Peyer's patch (tissue), 4 donors: Measurements from ENCODE around the gene BMPER.

Experiments used
- CTCF ChIP-seq, 6 experiments: fragments of 450-650 bp in 4 of 6; fragments of 200-600 bp in 2 of 6; sonication (generic) in 1 of 6; IDR thresholded peaks; one replicate each; pipeline ENCODE4 v1.5.1; 2017 to 2019; ENCODE audit warnings: antibody characterized with exemption in 6 of 6, mild to moderate bottlenecking in 3 of 6, moderate library complexity in 1 of 6
- POLR2A ChIP-seq, 2 donors: fragments of 450-650 bp; IDR thresholded peaks; one replicate each; pipeline ENCODE4 v1.5.1; 2017; ENCODE audit warnings: antibody characterized with exemption in 2 of 2, mild to moderate bottlenecking in 2 of 2, moderate library complexity in 2 of 2

DNA sequence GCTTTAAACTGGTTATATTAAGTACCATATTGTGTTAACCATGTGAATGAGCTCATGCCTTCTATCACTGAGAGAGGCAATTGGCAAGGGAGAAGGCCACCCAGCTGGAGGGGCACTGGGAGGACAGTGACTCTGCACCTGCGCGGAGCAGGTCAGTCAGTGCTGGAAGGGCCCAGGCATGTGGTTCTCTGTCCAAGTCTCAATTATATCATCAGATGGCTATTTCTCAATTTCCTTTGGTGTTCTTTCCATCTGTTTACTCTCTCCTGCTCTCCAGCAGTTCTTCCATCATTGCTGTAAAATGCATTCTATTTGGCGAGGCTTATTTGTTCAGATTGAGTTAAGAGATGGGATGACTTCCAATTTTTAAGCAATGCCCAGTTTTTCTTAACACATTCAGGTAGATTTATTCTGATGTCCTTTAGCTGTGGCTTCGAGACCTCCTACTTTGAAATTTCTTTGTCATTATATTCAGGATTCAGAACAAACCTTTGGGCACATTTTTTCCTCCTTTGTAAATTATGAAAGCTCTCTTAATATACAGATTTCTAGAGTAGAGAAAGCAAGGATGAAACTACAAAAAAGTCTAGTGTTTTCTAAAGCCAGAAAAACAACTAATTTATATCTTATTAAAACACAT is 159.3 kb downstream of the BMPER start:
- TF ChIP-seq CTCF (IDR thresholded peaks at IDR 0.05) (no peak), POLR2A (IDR thresholded peaks at IDR 0.05) (no peak)
